ENCODE data around the gene SORL1-AS1.

SORL1-AS1 gene

DNA sequence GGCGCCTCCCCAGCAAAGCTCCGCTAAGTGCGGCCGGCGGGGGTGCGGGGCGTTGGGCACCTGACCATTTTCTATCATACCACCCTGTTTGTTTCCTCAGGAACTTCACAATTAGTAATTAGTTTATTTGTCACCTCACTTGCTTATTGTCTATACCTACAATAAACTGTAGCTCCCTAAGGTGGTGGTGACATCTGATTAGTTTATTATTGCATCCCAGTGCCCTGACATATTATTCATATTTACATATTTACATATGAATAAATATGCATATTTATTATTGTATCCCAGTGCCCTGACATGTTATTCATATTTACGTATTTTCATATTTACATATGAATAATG, 25.4 kb downstream of the SORL1-AS1 start:
- TF ChIP-seq JUND (IDR thresholded peaks at IDR 0.05; ENCODE audit: low read depth): no peak
- no peak for DNase-seq (ENCODE audit: low read depth in 1 of 2, low spot score in 1 of 2)
- in situ Hi-C loops (cut with HindIII; ENCODE audit: low pct_unique_long_range_greater_than_20kb, low sequenced_read_pairs): no loop called here

DNA sequence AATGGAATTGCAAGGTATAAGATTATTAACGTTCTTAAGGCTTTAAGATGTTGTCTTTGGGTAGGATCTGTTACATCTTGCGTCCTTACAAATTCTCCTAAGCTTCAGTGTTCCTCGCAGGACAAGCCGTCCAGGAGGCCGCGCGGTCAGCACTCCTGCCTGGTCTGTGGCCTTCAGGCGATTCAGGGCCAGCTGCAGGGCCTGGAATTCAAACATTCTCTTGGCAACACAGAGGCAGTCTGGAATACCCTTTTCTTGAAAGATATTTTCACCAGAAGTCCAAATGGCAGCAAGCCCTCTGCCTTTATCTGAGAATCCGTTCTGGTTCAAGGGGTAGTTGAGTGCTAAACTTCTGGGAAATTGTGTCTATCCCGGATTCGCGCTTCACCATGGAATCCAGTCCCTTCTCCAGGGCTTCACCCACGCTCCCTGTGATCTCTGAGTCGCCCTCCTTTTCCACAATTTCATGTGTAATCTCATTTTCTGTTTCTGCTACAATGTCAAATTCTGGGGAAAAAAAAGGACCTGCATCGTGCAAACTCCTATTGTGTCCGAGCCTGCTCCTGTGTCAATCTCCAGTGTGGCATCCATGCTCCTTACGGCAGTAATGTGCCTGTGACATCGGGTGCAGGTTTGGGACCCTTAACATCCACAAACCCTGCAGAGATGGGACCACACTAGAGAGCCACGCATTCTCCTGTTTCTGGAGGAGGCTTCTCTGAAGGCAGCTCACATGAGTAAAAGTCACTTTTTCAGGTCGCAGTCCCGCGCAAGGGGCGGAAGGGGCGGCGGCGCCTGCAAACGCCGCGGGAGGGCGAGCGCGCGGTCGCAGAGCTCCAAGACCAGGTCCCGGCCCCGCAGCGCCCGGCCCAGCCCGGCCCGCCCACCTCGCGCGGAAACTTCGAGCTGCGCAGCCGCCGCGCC, 26.0 kb downstream of the SORL1-AS1 start:
- peak; percentile 46 to 77 for DNase-seq (ENCODE audit: low read depth in 1 of 2, low spot score in 1 of 2)
- in situ Hi-C loops (cut with HindIII; ENCODE audit: low pct_unique_long_range_greater_than_20kb, low sequenced_read_pairs): no loop called here
- TF ChIP-seq JUND (IDR thresholded peaks at IDR 0.05; ENCODE audit: low read depth): no peak

DNA sequence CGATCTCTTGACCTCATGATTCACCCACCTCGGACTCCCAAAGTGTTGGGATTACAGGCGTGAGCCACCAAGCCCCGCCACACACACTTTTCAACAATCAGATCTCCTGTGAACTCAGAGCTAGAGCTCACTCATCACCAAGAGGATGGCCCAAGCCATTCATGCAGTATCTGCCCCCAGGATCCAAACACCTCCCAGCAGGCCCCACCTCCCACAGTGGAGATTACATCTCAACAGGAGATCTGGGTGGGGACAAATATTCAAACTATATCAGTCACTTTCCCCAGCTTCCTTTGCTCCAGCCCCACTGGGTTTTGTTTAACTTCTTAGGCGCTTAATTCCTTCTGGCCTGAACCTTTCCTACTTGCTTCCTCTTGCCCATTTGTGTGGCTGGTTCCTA, 26.9 kb downstream of the SORL1-AS1 start:
- in situ Hi-C loops (cut with HindIII; ENCODE audit: low pct_unique_long_range_greater_than_20kb, low sequenced_read_pairs): no loop called here
- TF ChIP-seq JUND (IDR thresholded peaks at IDR 0.05; ENCODE audit: low read depth): no peak
- DNase-seq (ENCODE audit: low read depth in 1 of 2, low spot score in 1 of 2): no peak

DNA sequence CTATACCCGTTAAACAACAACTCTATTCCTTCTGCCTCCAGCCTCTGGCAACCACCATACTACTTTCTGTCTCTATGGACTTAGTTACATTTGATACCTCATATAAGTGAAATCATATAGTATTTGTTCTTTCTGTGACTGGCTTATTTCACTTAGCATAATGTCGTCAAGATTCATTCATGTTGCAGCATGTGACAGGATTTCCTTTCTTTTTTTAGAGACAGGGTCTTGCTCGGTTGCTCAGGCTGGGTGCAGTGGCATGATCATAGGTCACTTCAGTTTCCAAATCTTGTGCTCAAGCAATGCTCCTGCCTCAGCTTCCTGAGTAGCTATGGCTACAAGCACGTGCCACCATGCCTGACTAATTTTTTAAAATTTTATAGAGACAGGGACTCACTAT, 30.1 kb downstream of the SORL1-AS1 start:
- in situ Hi-C loops (cut with HindIII; ENCODE audit: low pct_unique_long_range_greater_than_20kb, low sequenced_read_pairs): no loop called here
- DNase-seq (ENCODE audit: low read depth in 1 of 2, low spot score in 1 of 2): no peak
- TF ChIP-seq JUND (IDR thresholded peaks at IDR 0.05; ENCODE audit: low read depth): no peak

DNA sequence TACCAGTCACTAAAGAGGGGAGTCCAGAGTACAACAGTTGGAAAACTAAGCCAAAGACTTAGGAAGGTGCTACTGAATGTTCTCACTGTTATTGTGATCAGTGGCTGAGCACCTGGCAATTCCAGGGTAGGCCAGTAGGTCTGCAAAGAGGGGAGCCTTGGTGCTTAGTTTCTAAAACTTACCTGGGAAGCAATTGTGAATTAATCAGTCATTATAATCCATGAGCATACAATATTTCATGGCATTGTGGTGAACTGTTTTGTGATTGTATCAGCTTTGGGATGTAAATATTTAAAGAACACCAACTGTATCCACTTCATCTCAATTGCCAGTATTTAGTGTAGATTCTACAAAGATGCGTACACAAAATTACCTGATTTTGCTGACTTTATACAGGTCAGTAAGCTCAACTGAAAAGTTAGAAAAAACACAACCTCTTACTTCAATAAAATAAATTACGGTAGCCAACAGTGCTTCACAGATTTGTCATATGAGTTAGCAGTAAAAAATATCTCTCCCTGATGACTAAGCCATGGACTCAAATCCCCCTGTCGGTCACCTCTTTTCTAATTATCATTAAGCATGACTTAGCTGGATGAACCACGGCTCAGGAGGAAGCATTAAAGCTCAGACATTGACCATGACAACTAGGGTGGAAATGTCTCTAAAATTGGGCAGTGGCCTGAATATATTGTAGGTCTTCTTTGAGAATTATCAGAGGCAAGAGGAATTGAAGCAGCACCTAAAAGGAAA, 31.4 kb downstream of the SORL1-AS1 start:
- DNase-seq (ENCODE audit: low read depth in 1 of 2, low spot score in 1 of 2): peak in 1 of 2 experiments; percentile 78
- peak; percentile 80; the same call in 1 of the 2 replicates for TF ChIP-seq JUND (IDR thresholded peaks at IDR 0.05; ENCODE audit: low read depth)
- in situ Hi-C loops (cut with HindIII; ENCODE audit: low pct_unique_long_range_greater_than_20kb, low sequenced_read_pairs): no loop called here

DNA sequence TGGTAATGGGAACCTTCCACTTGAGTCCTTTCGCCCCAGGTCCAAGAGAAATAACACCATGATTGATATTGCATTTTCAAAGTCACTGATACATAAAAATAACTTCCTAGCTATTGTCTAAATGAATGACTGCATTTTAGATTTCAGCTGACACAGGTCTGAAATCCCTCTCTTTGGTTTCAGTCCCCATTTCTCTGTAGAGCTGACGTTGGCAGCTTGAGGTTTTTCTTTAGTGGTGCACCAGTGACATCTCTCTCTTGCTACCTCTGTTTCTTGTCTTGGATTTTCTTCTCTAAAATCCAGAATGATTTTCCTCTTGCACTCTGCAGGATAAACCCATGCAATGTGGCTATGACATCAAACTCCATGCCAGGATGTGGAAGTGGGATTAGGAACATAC, 32.4 kb downstream of the SORL1-AS1 start:
- no peak for DNase-seq (ENCODE audit: low read depth in 1 of 2, low spot score in 1 of 2)
- no peak for TF ChIP-seq JUND (IDR thresholded peaks at IDR 0.05; ENCODE audit: low read depth)
- in situ Hi-C loops (cut with HindIII; ENCODE audit: low pct_unique_long_range_greater_than_20kb, low sequenced_read_pairs): no loop called here

DNA sequence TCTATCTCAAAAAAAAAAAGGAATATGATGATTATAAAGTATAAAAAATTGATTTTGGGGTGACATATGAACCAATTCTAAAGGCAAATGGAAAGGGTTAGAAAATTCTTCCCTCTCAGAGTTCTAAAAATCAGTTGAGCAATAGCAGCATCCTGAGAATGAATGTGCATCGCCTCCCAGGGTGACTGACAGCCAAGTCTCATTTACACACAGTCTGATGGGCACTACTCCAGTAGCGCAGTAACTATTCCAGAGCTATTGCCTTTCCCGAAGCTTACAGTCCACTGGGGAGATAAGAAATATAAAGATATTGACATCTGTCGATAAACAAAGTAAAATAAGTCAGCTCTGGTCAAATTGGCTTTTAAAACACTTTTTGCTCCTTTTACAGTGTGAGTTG, 32.9 kb downstream of the SORL1-AS1 start:
- DNase-seq (ENCODE audit: low read depth in 1 of 2, low spot score in 1 of 2): peak in 1 of 2 experiments; percentile 38
- in situ Hi-C loops (cut with HindIII; ENCODE audit: low pct_unique_long_range_greater_than_20kb, low sequenced_read_pairs): no loop called here
- no peak for TF ChIP-seq JUND (IDR thresholded peaks at IDR 0.05; ENCODE audit: low read depth)

DNA sequence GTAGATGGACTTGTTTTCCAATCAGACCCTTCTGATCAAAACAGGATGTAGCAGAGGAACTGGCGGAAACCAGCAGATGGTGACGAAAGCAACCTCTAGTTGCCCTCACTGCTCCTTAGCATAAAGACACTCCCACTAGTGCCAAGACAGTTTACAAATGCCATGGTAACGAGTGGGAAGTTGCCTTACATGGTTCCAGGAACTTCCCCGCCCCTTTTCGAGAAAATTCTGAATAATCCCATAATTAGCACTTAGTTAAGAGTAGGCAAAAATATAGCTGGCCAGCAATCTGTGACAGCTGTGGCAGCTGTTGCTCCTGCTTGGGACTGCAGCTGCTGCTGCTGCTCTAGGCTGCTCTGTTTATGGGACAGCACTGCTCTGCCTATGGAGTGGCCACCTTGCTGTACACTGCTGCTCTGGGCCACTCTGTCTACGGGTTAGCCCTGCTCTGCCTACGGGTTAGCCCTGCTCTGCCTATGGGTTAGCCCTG, 34.1 kb downstream of the SORL1-AS1 start:
- in situ Hi-C loops (cut with HindIII; ENCODE audit: low pct_unique_long_range_greater_than_20kb, low sequenced_read_pairs): no loop called here
- TF ChIP-seq JUND (IDR thresholded peaks at IDR 0.05; ENCODE audit: low read depth): no peak
- peak in 1 of 2 experiments; percentile 38 for DNase-seq (ENCODE audit: low read depth in 1 of 2, low spot score in 1 of 2)

DNA sequence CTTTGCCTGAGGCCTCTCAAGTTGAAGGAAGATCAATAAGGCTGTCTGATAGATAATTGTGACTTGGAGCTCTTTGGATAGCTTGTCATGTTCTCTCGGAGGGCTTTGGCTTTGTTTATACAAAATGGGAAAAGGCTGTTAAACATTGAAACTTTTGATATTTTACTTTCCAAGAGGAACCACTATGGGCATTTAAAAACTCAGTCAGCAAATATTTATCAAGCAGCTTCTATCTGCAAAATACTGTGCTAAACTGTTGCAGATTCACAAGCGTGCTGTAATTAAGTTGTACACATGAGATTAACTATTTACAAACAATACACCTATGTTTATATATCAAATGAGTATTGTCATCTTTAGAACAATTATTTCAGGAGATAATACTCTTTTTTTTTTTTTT, 35.2 kb downstream of the SORL1-AS1 start:
- DNase-seq (ENCODE audit: low read depth in 1 of 2, low spot score in 1 of 2): no peak
- in situ Hi-C loops (cut with HindIII; ENCODE audit: low pct_unique_long_range_greater_than_20kb, low sequenced_read_pairs): no loop called here
- TF ChIP-seq JUND (IDR thresholded peaks at IDR 0.05; ENCODE audit: low read depth): no peak

DNA sequence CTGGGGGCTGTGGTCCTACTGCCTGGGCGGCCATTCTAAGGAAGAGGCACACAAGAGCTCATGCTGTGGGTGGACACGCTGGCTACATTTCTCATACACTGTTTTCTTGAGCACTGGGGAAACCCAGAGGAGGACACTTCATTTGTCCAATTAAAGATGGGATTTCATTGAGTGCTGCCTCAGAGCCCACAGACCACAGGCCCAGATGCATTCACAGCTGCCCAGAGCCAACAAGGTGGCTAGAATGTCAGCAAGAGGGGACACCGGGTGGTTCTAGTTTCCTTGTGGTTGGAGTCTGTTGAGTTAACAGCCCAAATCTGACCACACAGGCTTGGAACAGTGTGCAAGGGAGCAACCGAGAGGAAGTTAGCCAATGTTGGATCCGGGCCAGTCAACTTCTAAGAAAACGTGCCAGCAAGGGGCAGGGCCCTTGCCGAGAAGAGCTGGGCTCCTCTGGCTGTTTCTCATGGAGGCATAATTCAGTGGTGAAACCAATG, 35.7 kb downstream of the SORL1-AS1 start:
- in situ Hi-C loops (cut with HindIII; ENCODE audit: low pct_unique_long_range_greater_than_20kb, low sequenced_read_pairs): no loop called here
- peak in 1 of 2 experiments; percentile 86 for DNase-seq (ENCODE audit: low read depth in 1 of 2, low spot score in 1 of 2)
- TF ChIP-seq JUND (IDR thresholded peaks at IDR 0.05; ENCODE audit: low read depth): no peak

DNA sequence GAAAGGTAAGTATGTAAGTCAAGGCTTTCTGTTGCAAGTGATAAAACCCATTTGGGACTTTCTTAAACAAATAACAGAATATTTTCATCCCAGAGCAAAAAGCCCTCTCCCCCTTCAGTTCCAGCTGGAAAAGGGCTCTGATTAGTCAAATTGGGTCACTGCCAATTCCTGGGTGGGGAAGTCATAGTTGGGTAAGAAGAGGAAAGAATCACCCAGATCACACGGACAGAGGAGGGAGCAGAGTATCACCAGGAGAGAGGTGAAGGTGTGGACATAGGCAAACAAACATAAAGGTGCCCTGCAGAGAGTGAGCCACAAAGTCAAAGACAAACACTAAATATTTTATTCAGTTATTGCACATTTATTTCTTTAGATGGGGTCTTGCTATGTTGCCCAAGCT, 36.9 kb downstream of the SORL1-AS1 start:
- in situ Hi-C loops (cut with HindIII; ENCODE audit: low pct_unique_long_range_greater_than_20kb, low sequenced_read_pairs): no loop called here
- TF ChIP-seq JUND (IDR thresholded peaks at IDR 0.05; ENCODE audit: low read depth): no peak
- DNase-seq (ENCODE audit: low read depth in 1 of 2, low spot score in 1 of 2): no peak

DNA sequence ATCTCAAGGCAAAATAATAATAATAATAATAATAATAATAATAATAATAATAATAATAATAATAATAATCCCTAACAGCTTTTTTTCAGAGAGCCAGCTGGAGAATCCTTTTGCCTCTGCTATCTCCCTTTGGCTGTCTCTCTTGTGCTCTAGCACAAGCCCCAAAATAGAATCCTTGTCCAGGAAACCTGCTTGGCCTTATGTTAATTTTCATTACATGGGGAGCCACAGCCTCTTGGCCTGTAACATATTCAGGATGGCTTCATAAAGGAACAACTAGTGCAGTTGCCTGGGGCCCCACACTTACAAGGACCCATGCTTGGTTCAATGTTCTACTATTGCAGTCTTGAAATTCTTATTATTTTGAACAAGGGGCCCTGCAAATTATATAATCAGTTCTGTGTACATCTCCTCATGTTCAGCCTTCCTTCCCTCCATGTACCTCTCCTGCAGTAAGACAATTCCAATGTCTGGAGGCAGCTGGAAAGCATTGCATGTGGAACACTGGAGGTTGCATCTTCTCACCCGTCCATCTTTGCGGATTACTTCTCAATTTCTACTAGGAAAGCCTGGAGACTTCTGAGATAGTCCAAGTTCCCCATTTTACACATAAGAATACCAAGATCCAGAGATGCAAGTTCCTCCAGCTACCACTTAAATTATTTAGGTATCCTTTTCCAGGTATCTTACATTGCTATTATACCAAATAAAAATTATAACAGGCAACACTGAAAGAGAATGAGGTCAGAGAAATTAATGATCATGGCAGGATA, 38.4 kb downstream of the SORL1-AS1 start:
- TF ChIP-seq JUND (IDR thresholded peaks at IDR 0.05; ENCODE audit: low read depth): no peak
- in situ Hi-C loops (cut with HindIII; ENCODE audit: low pct_unique_long_range_greater_than_20kb, low sequenced_read_pairs): no loop called here
- no peak for DNase-seq (ENCODE audit: low read depth in 1 of 2, low spot score in 1 of 2)
